GM12878 (cell line): ENCODE measurements around the gene ZNF574. TPM values are rescaled to one million over a fixed set of nuclear protein-coding genes. Genes with fewer than 3 reads are reported as not detected.

Experiments
- BHLHE40 ChIP-seq, 2 experiments: fragments of 450-650 bp in 1 of 2; IDR thresholded peaks; 2 replicates each; pipeline ENCODE4 v1.6.1; 2011 to 2017; ENCODE audit warnings: low read depth in 2 of 2, borderline replicate concordance in 1 of 2, improper control_type of control experiment in 1 of 2, low read length in 1 of 2, mild to moderate bottlenecking in 1 of 2
- BRCA1 ChIP-seq: IDR thresholded peaks from 2 replicates; pipeline ENCODE4 v1.6.1; 2011; ENCODE audit warnings: low read depth, low read length, improper control_type of control experiment
- CEBPB ChIP-seq, 2 experiments: fragments of 150-350 bp in 1 of 2; IDR thresholded peaks; 2 replicates each; pipeline ENCODE4 v1.6.1; 2012 to 2014; ENCODE audit warnings: low read depth in 2 of 2, low read length in 2 of 2, borderline replicate concordance in 1 of 2, inconsistent platforms in 1 of 2
- CHD4 ChIP-seq: fragments of 200-600 bp; sonication (generic); IDR thresholded peaks from 2 replicates; pipeline ENCODE4 v1.6.1; 2016; ENCODE audit warnings: mild to moderate bottlenecking
- EP300 ChIP-seq, 2 experiments: fragments of 150-350 bp in 1 of 2; IDR thresholded peaks; 2 replicates each; pipeline ENCODE4 v1.6.1; 2011 to 2012; ENCODE audit warnings: low read depth in 2 of 2, low read length in 2 of 2, borderline replicate concordance in 1 of 2, improper control_type of control experiment in 1 of 2, inconsistent platforms in 1 of 2; ENCODE audit not compliant: control insufficient read depth in 1 of 2
- ESRRA ChIP-seq: IDR thresholded peaks from 2 replicates; pipeline ENCODE4 v1.6.1; 2012; ENCODE audit warnings: mild to moderate bottlenecking, low read length, improper control_type of control experiment
- IKZF1 ChIP-seq: fragments of 450-650 bp; conservative IDR thresholded peaks from 2 replicates; pipeline ENCODE4 v1.6.1; 2017; ENCODE audit warnings: antibody characterized with exemption, mild to moderate bottlenecking
- IKZF2 ChIP-seq, 2 experiments: fragments of 450-650 bp; IDR thresholded peaks; 2 replicates each; pipeline ENCODE4 v1.6.1; 2017; ENCODE audit warnings: mild to moderate bottlenecking in 2 of 2, moderate library complexity in 2 of 2
- JUNB ChIP-seq: IDR thresholded peaks from 2 replicates; pipeline ENCODE4 v1.6.1; 2016; ENCODE audit warnings: antibody characterized with exemption, mild to moderate bottlenecking
- JUND ChIP-seq: IDR thresholded peaks from 2 replicates; pipeline ENCODE4 v1.6.1; 2012; ENCODE audit warnings: low read depth, mild to moderate bottlenecking, low read length, improper control_type of control experiment, moderate library complexity
- MYB ChIP-seq: fragments of 150-350 bp; IDR thresholded peaks from 2 replicates; pipeline ENCODE4 v1.6.1; 2014; ENCODE audit warnings: mild to moderate bottlenecking, low read depth, low read length, borderline replicate concordance
- NFYB ChIP-seq: IDR thresholded peaks from 2 replicates; pipeline ENCODE4 v1.6.1; 2011; ENCODE audit warnings: low read depth, mild to moderate bottlenecking, low read length, improper control_type of control experiment, moderate library complexity; ENCODE audit not compliant: insufficient read depth
- NR2C1 ChIP-seq: fragments of 450-650 bp; IDR thresholded peaks from 2 replicates; pipeline ENCODE4 v1.6.1; 2017; ENCODE audit warnings: antibody characterized with exemption, mild to moderate bottlenecking, moderate library complexity
- NRF1 ChIP-seq: conservative IDR thresholded peaks from 2 replicates; pipeline ENCODE4 v1.6.1; 2011; ENCODE audit warnings: mild to moderate bottlenecking, low read depth, low read length, improper control_type of control experiment
- PAX5 ChIP-seq: IDR thresholded peaks from 2 replicates; pipeline ENCODE4 v1.6.1; 2011; ENCODE audit warnings: low read depth, low read length, borderline replicate concordance
- POLR2AphosphoS2 ChIP-seq: IDR thresholded peaks from 2 replicates; pipeline ENCODE4 v1.6.1; 2011; ENCODE audit warnings: low read depth, mild to moderate bottlenecking, low read length, improper control_type of control experiment, moderate library complexity
- POLR2AphosphoS5 ChIP-seq: IDR thresholded peaks from 2 replicates; pipeline ENCODE4 v1.6.1; 2011; ENCODE audit warnings: mild to moderate bottlenecking, low read length, inconsistent platforms
- SMARCA5 ChIP-seq: fragments of 450-650 bp; IDR thresholded peaks from 2 replicates; pipeline ENCODE4 v1.6.1; 2017; ENCODE audit warnings: mild to moderate bottlenecking
- SMC3 ChIP-seq: IDR thresholded peaks from 2 replicates; pipeline ENCODE4 v1.6.1; 2011; ENCODE audit warnings: low read length, improper control_type of control experiment, borderline replicate concordance
- SREBF1 ChIP-seq: IDR thresholded peaks from 2 replicates; pipeline ENCODE4 v1.6.1; 2012; ENCODE audit warnings: mild to moderate bottlenecking, low read length
- STAT1 ChIP-seq: fragments of 450-650 bp; conservative IDR thresholded peaks from 2 replicates; pipeline ENCODE4 v1.6.1; 2014; ENCODE audit warnings: antibody characterized with exemption, mild to moderate bottlenecking
- SUZ12 ChIP-seq: fragments of 200-600 bp; sonication (generic); IDR thresholded peaks from one replicate; pipeline ENCODE4 v1.6.1; 2018; ENCODE audit warnings: antibody characterized with exemption, mild to moderate bottlenecking; ENCODE audit not compliant: unreplicated experiment
- TCF12 ChIP-seq: IDR thresholded peaks from 2 replicates; pipeline ENCODE4 v1.6.1; 2011; ENCODE audit warnings: low read depth, mild to moderate bottlenecking, low read length
- WRNIP1 ChIP-seq: IDR thresholded peaks from 2 replicates; pipeline ENCODE4 v1.6.1; 2011; ENCODE audit warnings: low read depth, low read length, improper control_type of control experiment, borderline replicate concordance
- ZNF207 ChIP-seq: fragments of 450-650 bp; IDR thresholded peaks from 2 replicates; pipeline ENCODE4 v1.6.1; 2014; ENCODE audit warnings: antibody characterized with exemption, mild to moderate bottlenecking, borderline replicate concordance
- ZNF274 ChIP-seq: IDR thresholded peaks from one replicate; pipeline ENCODE4 v1.8.0; 2011; ENCODE audit not compliant: insufficient read length, insufficient read depth
- polyA plus RNA-seq, 11 experiments: library from polyadenylated mRNA; depleted of rRNA in 4 of 11; unstranded in 6 of 11; stranded (reverse) in 5 of 11; fragments of >200 nt; fragmentation: Nextera tagmentation in 4 of 11; fragmentation: Illumina TruSeq in 1 of 11; extraction: Ambion mirVana in 4 of 11; extraction: Trizol in 1 of 11; gene quantifications; 1 replicate in 1 of 11; 2 replicates in 10 of 11; pipeline versions ENCODE4 v1.2.1 to v1.2.3, GENCODE V29; 2011 to 2016; ENCODE audit warnings: inconsistent platforms in 2 of 11, missing spikeins in 2 of 11, low read depth in 1 of 11
- total RNA-seq, 4 experiments: library from RNA; depleted of rRNA in 3 of 4; stranded (reverse); fragments of >200 nt in 3 of 4; fragmentation: Illumina TruSeq in 1 of 4; extraction: Trizol in 1 of 4; gene quantifications; 2 replicates each; pipeline versions ENCODE4 v1.2.1 to v1.2.3, GENCODE V29; 2013 to 2021
- TF ChIP-seq, protein P1 (sequence below): IDR thresholded peaks from 2 replicates; pipeline ENCODE4 v1.6.1; 2011; ENCODE audit warnings: borderline replicate concordance, low read depth, mild to moderate bottlenecking, moderate library complexity, low read length; ENCODE audit not compliant: insufficient read depth, poor library complexity, severe bottlenecking
- TF ChIP-seq, protein P2 (sequence below): IDR thresholded peaks from 2 replicates; pipeline ENCODE4 v1.6.1; 2012; ENCODE audit warnings: low read depth, low read length, improper control_type of control experiment
- TF ChIP-seq, protein P3 (sequence below): fragments of 450-650 bp; IDR thresholded peaks from 2 replicates; pipeline ENCODE4 v1.6.1; 2017; ENCODE audit warnings: low read depth, mild to moderate bottlenecking, moderate library complexity

The ZNF574 gene
- total and polyA plus RNA-seq, 10 of the 15 experiments (the other 5 are each of a cell fraction or from before 2014, with no cell fraction given) = 0.32 to 25.6 (median 11.4) TPM

DNA sequence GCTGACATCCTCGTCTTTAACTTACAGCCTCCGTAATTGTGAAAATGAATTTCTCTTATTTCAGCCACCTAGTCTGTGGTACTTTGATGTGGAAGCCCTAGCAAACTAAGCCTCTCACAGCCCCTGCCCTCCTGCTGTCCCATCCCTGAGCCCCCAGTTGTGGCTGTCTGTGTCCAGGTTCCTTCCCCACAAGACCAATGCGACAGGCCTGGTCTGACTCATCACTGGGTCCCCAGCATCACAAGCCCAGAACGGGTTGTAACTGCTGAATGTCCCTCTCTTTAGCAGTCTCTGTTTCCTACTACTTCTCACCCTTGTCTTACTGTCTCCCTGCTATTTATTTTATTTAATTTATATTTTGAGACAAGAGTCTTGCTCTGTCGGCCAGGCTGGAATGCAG lies 50.6 kb downstream of the ZNF574 start (continued):
- TF ChIP-seq, protein P1, sequence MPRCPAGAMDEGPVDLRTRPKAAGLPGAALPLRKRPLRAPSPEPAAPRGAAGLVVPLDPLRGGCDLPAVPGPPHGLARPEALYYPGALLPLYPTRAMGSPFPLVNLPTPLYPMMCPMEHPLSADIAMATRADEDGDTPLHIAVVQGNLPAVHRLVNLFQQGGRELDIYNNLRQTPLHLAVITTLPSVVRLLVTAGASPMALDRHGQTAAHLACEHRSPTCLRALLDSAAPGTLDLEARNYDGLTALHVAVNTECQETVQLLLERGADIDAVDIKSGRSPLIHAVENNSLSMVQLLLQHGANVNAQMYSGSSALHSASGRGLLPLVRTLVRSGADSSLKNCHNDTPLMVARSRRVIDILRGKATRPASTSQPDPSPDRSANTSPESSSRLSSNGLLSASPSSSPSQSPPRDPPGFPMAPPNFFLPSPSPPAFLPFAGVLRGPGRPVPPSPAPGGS = no peak
- TF ChIP-seq NFYB = no peak
- TF ChIP-seq POLR2AphosphoS5 = no peak
- TF ChIP-seq BHLHE40 (IDR thresholded peaks at IDR 0.05; ENCODE audit: borderline replicate concordance in 1 of 2, low read depth in 2 of 2, low read length in 1 of 2) = no peak; a peak in 1 of 4 replicates
- TF ChIP-seq TCF12 = no peak
- peak; percentile 70 to 71; a peak in 3 of 4 replicates for TF ChIP-seq IKZF2 (IDR thresholded peaks at IDR 0.05)
- TF ChIP-seq MYB = no peak
- no peak for TF ChIP-seq ZNF207
- no peak for TF ChIP-seq SUZ12
- peak; percentile 67 for TF ChIP-seq IKZF1
- TF ChIP-seq NRF1 = no peak
- TF ChIP-seq BRCA1 = no peak
- TF ChIP-seq JUNB = peak; percentile 48; the same call in 1 of the 2 replicates
- TF ChIP-seq CHD4 = no peak
- TF ChIP-seq ZNF274 = no peak
- peak in 1 of 2 experiments; percentile 56; a peak in 1 of 4 replicates for TF ChIP-seq EP300 (IDR thresholded peaks at IDR 0.05; ENCODE audit: borderline replicate concordance in 1 of 2, control insufficient read depth in 1 of 2, low read depth in 2 of 2, low read length in 2 of 2)
- no peak for TF ChIP-seq SMARCA5
- no peak for TF ChIP-seq STAT1
- TF ChIP-seq PAX5 = peak; percentile 27; the same call in 1 of the 2 replicates
- no peak for TF ChIP-seq WRNIP1
- TF ChIP-seq SREBF1 = no peak
- TF ChIP-seq, protein P2, sequence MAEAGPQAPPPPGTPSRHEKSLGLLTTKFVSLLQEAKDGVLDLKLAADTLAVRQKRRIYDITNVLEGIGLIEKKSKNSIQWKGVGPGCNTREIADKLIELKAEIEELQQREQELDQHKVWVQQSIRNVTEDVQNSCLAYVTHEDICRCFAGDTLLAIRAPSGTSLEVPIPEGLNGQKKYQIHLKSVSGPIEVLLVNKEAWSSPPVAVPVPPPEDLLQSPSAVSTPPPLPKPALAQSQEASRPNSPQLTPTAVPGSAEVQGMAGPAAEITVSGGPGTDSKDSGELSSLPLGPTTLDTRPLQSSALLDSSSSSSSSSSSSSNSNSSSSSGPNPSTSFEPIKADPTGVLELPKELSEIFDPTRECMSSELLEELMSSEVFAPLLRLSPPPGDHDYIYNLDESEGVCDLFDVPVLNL = no peak
- no peak for TF ChIP-seq NR2C1
- TF ChIP-seq CEBPB (IDR thresholded peaks at IDR 0.05; ENCODE audit: borderline replicate concordance in 1 of 2, low read depth in 2 of 2, low read length in 2 of 2) = no peak
- TF ChIP-seq JUND = no peak
- no peak for TF ChIP-seq POLR2AphosphoS2
- TF ChIP-seq ESRRA = no peak
- TF ChIP-seq, protein P3, sequence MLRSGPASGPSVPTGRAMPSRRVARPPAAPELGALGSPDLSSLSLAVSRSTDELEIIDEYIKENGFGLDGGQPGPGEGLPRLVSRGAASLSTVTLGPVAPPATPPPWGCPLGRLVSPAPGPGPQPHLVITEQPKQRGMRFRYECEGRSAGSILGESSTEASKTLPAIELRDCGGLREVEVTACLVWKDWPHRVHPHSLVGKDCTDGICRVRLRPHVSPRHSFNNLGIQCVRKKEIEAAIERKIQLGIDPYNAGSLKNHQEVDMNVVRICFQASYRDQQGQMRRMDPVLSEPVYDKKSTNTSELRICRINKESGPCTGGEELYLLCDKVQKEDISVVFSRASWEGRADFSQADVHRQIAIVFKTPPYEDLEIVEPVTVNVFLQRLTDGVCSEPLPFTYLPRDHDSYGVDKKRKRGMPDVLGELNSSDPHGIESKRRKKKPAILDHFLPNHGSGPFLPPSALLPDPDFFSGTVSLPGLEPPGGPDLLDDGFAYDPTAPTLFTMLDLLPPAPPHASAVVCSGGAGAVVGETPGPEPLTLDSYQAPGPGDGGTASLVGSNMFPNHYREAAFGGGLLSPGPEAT = no peak
- no peak for TF ChIP-seq SMC3
